Right lobe of liver (tissue), 4 donors: ENCODE results near the gene SALL3.

Source experiments
- CTCF ChIP-seq, 4 donors: fragments of 200-600 bp in 3 of 4; fragments of 450-650 bp in 1 of 4; IDR thresholded peaks; one replicate each; pipeline versions ENCODE4 v1.5.1 to v1.8.0; 2016 to 2022; ENCODE audit warnings: antibody characterized with exemption in 4 of 4, mild to moderate bottlenecking in 2 of 4
- POLR2A ChIP-seq: fragments of 450-650 bp; IDR thresholded peaks from one replicate; pipeline ENCODE4 v1.6.1; 2017; ENCODE audit warnings: antibody characterized with exemption, mild to moderate bottlenecking
- donor health status: DM: no; HTN: no; CAD: no.
- donor health status: DM: no; HTN: no; CAD: no.
- donor health status: DM: no; HTN: yes; CAD: no.

GRCh38 chr18:78970774-78971333 lies 8.8 kb upstream of the SALL3 start:
- no peak for TF ChIP-seq CTCF (IDR thresholded peaks at IDR 0.05)
- no peak for TF ChIP-seq POLR2A
